OCI-LY3 (cell line): Measurements from ENCODE around the gene ERBB2.

Experiments used
- H2AFZ ChIP-seq: fragments of 200-600, 300-600 bp; shearing (Covaris generic); 2 replicates; pipeline ENCODE4 v1.6.0; 2014; ENCODE audit warnings: antibody characterized with exemption, low read depth, low read length
- H3K27ac ChIP-seq: fragments of 200-600, 300-600 bp; sonication (generic); 2 replicates; pipeline ENCODE4 v1.5.1; 2014; ENCODE audit warnings: mild to moderate bottlenecking, low read length, moderate library complexity, mixed read lengths
- H3K27me3 ChIP-seq: fragments of 200-600, 300-600 bp; sonication (generic); 2 replicates; pipeline ENCODE4 v1.6.1; 2014; ENCODE audit warnings: low read depth, low read length, mixed read lengths
- H3K36me3 ChIP-seq: fragments of 200-600, 300-600 bp; sonication (generic); replicated peaks from 2 replicates; pipeline ENCODE3; 2014; ENCODE audit warnings: low read depth, low read length, mixed read lengths
- H3K4me1 ChIP-seq: fragments of 300-600, 200-600 bp; sonication (generic); 2 replicates; pipeline ENCODE4 v1.6.1; 2014; ENCODE audit warnings: low read length, mixed read lengths
- H3K4me2 ChIP-seq: fragments of 200-600, 300-600 bp; sonication (generic); 2 replicates; pipeline ENCODE4 v1.6.1; 2014; ENCODE audit warnings: low read length, mixed read lengths
- H3K4me3 ChIP-seq: fragments of 300-600, 200-600 bp; sonication (generic); 2 replicates; pipeline ENCODE4 v1.5.1; 2014; ENCODE audit warnings: antibody characterized with exemption, mild to moderate bottlenecking, low read length, moderate library complexity
- H3K79me2 ChIP-seq: fragments of 300-600, 200-600 bp; shearing (Covaris generic); 2 replicates; pipeline ENCODE4 v1.6.1; 2014; ENCODE audit warnings: mild to moderate bottlenecking, low read length, mixed read lengths
- H3K9ac ChIP-seq: fragments of 300-600, 200-600 bp; shearing (Covaris generic); 2 replicates; pipeline ENCODE4 v1.6.0; 2014; ENCODE audit warnings: mild to moderate bottlenecking, low read length, moderate library complexity
- H3K9me3 ChIP-seq: fragments of 200-600, 300-600 bp; shearing (Covaris generic); 2 replicates; pipeline ENCODE4 v1.6.1; 2014; ENCODE audit warnings: low read length, mixed read lengths; ENCODE audit not compliant: insufficient read depth
- H4K20me1 ChIP-seq: fragments of 200-600, 300-600 bp; sonication (generic); 2 replicates; pipeline ENCODE4 v1.6.1; 2016; ENCODE audit warnings: low read length, mixed read lengths; ENCODE audit not compliant: insufficient read depth
- EZH2phosphoT487 ChIP-seq: fragments of 200-600 bp; shearing (Covaris generic); IDR thresholded peaks from 2 replicates; pipeline ENCODE4 v1.6.1; 2018; ENCODE audit warnings: antibody characterized with exemption, mixed run types, low read depth
- TF ChIP-seq, protein P1 (sequence below): fragments of 200-600, 300-600 bp; sonication (generic); IDR thresholded peaks from 2 replicates; pipeline ENCODE4 v1.5.1; 2014; ENCODE audit warnings: antibody characterized with exemption, low read length, low read depth

ERBB2 gene

DNA sequence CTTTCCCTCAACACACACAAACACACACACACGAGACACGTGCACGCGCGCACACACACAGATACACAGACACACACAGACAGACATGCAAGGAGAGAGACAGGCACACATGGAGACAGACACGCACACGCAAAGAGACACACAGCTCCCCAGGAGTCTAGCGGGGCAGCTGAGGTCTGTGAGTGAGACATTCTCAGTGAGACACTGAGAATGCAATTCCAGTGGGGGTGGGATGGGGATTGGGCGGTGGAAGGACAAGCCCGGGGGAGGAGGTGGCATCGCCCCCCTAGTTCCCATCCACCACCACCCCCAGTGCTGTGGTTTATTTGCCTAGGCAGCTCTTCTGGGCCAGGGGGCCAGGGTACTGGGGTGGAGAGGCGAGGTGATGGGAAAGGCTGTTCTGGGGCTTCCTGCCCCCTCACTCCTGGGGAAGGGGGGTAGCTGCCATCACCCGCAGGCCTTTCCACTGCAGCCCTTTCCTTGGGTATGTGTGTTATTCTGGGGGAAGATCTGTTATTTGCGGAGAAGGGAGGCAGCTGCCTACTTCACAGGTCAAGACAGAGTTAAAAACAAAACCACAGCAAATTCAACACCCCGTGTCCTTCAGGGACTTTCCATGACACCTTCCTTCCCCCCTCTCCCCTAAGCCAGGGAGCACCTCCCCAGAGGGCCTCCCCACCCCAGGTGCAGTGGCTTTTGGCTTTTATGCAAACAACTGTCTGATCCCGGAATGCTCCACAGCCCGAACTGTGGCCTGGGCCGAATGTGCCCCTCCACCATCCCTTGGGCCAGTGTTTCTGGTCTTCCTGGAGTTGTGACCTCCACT lies 55.9 kb downstream of the ERBB2 start:
- Histone ChIP-seq H3K9me3 (no peaks in the 10 kb centered on the region; the same call in 1 of the 2 replicates), H3K4me1 (peaks cover 64% of the 10 kb centered on the region), H3K27me3 (no peaks in the 10 kb centered on the region), H3K79me2 (peaks cover 32% of the 10 kb centered on the region), H4K20me1 (no peaks in the 10 kb centered on the region), H3K36me3 (peaks cover 12% of the 10 kb centered on the region), H3K4me3 (peak overlapping the region; percentile 78), H3K9ac (peak overlapping the region; percentile 99), H2AFZ (no peak overlapping the region), H3K27ac (peak overlapping the region; percentile 97), H3K4me2 (peak overlapping the region; percentile 92)
- TF ChIP-seq EZH2phosphoT487 = no peak
- TF ChIP-seq, protein P1, sequence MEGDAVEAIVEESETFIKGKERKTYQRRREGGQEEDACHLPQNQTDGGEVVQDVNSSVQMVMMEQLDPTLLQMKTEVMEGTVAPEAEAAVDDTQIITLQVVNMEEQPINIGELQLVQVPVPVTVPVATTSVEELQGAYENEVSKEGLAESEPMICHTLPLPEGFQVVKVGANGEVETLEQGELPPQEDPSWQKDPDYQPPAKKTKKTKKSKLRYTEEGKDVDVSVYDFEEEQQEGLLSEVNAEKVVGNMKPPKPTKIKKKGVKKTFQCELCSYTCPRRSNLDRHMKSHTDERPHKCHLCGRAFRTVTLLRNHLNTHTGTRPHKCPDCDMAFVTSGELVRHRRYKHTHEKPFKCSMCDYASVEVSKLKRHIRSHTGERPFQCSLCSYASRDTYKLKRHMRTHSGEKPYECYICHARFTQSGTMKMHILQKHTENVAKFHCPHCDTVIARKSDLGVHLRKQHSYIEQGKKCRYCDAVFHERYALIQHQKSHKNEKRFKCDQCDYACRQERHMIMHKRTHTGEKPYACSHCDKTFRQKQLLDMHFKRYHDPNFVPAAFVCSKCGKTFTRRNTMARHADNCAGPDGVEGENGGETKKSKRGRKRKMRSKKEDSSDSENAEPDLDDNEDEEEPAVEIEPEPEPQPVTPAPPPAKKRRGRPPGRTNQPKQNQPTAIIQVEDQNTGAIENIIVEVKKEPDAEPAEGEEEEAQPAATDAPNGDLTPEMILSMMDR = no peak

GRCh38 chr17:39756380-39757079 lies 56.7 kb downstream of the ERBB2 start:
- Histone ChIP-seq H3K4me2 (peak overlapping the region; percentile 92), H3K36me3 (peaks cover 16% of the 10 kb centered on the region), H4K20me1 (no peaks in the 10 kb centered on the region), H3K9me3 (no peaks in the 10 kb centered on the region; the same call in 1 of the 2 replicates), H2AFZ (no peak overlapping the region), H3K27me3 (no peaks in the 10 kb centered on the region), H3K79me2 (peaks cover 37% of the 10 kb centered on the region), H3K4me3 (peak overlapping the region; percentile 51), H3K27ac (peak overlapping the region; percentile 97), H3K4me1 (peaks cover 64% of the 10 kb centered on the region), H3K9ac (peak overlapping the region; percentile 99)
- TF ChIP-seq EZH2phosphoT487 = no peak
- TF ChIP-seq, protein P1 = no peak

DNA sequence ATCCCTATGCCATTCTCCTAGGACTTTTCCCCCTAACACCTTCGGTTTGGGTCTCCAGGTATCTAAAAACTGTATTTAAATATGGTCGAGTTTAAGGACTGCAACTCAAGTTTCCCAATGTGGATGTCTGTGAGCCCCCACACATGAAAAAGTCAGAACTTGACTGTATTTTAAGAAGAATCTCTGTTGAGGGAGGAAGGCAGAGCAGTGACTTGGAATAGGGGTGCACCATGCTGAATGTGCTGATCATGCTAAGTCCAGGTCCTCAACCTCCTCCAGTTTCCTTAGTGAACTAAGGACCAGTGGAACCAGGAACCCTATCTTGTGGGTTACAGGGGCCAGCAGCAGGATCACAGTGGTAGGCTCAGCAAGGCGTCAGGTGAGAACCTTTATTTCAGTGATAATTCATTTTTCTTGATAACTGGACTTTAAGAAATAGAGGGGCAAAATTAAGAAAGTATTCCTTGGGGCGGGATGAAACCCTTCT lies 57.4 kb downstream of the ERBB2 start:
- Histone ChIP-seq H3K27ac (peak overlapping the region; percentile 97), H3K9ac (peak overlapping the region; percentile 99), H3K9me3 (no peaks in the 10 kb centered on the region; the same call in 1 of the 2 replicates), H3K4me3 (no peak overlapping the region), H4K20me1 (no peaks in the 10 kb centered on the region), H3K79me2 (peaks cover 42% of the 10 kb centered on the region), H2AFZ (no peak overlapping the region), H3K4me2 (peak overlapping the region; percentile 92), H3K27me3 (no peaks in the 10 kb centered on the region), H3K36me3 (peaks cover 19% of the 10 kb centered on the region), H3K4me1 (peaks cover 64% of the 10 kb centered on the region)
- TF ChIP-seq EZH2phosphoT487 = no peak
- TF ChIP-seq, protein P1 = no peak
